Measurements from ENCODE around the gene SEMA5B. TPM values are rescaled to one million over a fixed set of nuclear protein-coding genes. Genes with fewer than 3 reads are reported as not detected.
A peak's percentile ranks its signal among the peaks of the same experiment; 100 is the strongest.

Gene SEMA5B
- total and polyA plus RNA-seq, 2 donors (not counting 1 experiment from before 2014, with no cell fraction given) = not detected

DNA sequence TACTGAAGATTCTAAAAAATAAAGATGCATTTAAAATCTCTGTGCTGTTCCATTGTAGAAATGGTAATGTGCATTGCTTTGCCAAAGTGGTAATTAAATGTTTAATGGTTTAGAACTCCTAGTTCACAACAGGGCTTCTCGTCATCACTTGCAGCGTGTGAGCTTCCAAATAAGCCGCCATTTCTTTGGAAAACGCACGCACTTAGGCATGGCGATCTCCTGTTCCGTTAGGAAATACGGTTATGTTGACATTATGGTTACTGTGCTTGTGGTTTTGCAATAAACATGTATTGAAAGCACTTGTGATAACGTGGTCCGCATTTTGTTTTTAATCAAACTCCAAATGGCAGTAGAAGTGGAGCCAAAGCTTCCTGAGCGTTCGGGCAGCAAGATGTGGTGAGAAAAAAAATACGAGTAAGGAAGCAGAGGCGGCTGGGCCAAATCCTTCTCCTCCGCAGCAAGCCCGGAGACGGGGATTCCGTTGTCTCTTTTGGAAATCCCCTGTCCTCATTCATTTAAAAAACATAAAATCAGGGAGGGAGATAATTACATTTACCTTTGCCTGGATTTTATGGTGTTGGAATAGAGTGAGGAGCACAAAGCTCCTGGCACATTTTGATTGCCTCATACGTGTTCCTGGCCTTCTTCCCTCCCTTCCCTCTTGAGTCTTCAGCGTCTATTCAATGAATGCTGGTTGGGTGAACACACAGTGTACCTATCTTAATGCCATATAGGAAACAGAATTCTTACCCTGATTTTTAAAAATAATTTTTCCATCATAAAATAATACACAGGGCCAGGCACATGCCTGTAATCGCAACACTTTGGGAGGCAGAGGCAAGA, 135.2 kb downstream of the SEMA5B start:
- Histone ChIP-seq H4K20me1 (ENCODE audit: control insufficient read depth, insufficient read depth, low read length, poor library complexity, severe bottlenecking) (no peaks in the 10 kb centered on the region), H3K4me2 (replicated peaks; ENCODE audit: low read depth, low read length, poor library complexity, severe bottlenecking) (no peak overlapping the region), H3K79me2 (ENCODE audit: control insufficient read depth, insufficient read depth, low read length) (no peaks in the 10 kb centered on the region), H3K4me1 (ENCODE audit: control insufficient read depth in 2 of 2, insufficient read depth in 2 of 2, low read length in 2 of 2) (peaks cover 28 to 31% of the 10 kb centered on the region in 2 donors), H3K27ac (ENCODE audit: low read length in 2 of 2) (no peak overlapping the region), H2AFZ (ENCODE audit: insufficient read depth, low read depth, low read length, poor library complexity, severe bottlenecking) (no peak overlapping the region), H3K9me3 (ENCODE audit: control extremely low read depth in 1 of 3, control insufficient read depth in 2 of 3, insufficient read depth in 1 of 3, low read length in 2 of 3) (no peaks in the 10 kb centered on the region), H3K27me3 (replicated peaks in 1 of 4; ENCODE audit: control extremely low read depth in 1 of 4, control insufficient read depth in 3 of 4, insufficient read depth in 4 of 4, low read length in 3 of 4) (no peaks in the 10 kb centered on the region), H3K4me3 (ENCODE audit: control extremely low read depth in 1 of 5, extremely low read depth in 1 of 5, insufficient read depth in 1 of 5, low read depth in 2 of 5, low read length in 4 of 5) (no peak overlapping the region), H3K36me3 (replicated peaks in 1 of 2; ENCODE audit: control extremely low read depth in 1 of 2, control insufficient read depth in 1 of 2, extremely low read depth in 1 of 2, insufficient read depth in 2 of 2, low read length in 1 of 2) (no peaks in the 10 kb centered on the region), H3K9ac (ENCODE audit: low read length) (no peak overlapping the region)
- WGBS (ENCODE audit: insufficient coverage) = 95% methylated on average over 11 of the region's 21 CpGs
- no peak overlapping the region for H3K27ac Mint-ChIP-seq
- H3K4me1 Mint-ChIP-seq = peaks cover 35% of the 10 kb centered on the region
- H3K27me3 Mint-ChIP-seq = no peaks in the 10 kb centered on the region
- no peak for TF ChIP-seq EZH2 (IDR thresholded peaks at IDR 0.05; ENCODE audit: borderline replicate concordance, insufficient read depth, low read depth, low read length, poor library complexity, severe bottlenecking)
- TF ChIP-seq, protein P1, sequence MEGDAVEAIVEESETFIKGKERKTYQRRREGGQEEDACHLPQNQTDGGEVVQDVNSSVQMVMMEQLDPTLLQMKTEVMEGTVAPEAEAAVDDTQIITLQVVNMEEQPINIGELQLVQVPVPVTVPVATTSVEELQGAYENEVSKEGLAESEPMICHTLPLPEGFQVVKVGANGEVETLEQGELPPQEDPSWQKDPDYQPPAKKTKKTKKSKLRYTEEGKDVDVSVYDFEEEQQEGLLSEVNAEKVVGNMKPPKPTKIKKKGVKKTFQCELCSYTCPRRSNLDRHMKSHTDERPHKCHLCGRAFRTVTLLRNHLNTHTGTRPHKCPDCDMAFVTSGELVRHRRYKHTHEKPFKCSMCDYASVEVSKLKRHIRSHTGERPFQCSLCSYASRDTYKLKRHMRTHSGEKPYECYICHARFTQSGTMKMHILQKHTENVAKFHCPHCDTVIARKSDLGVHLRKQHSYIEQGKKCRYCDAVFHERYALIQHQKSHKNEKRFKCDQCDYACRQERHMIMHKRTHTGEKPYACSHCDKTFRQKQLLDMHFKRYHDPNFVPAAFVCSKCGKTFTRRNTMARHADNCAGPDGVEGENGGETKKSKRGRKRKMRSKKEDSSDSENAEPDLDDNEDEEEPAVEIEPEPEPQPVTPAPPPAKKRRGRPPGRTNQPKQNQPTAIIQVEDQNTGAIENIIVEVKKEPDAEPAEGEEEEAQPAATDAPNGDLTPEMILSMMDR (IDR thresholded peaks at IDR 0.05) = no peak
- no peak overlapping the region for H3K4me3 Mint-ChIP-seq
- POLR2A ChIA-PET = no interaction called here
- no peaks in the 10 kb centered on the region for H3K9me3 Mint-ChIP-seq (ENCODE audit: insufficient read depth)
- ATAC-seq (ENCODE audit: low read depth) = no peak
- intact Hi-C loops (cut with micrococcal nuclease) = no loop called here
- CTCF ChIA-PET = no interaction called here
- no peak for DNase-seq

DNA sequence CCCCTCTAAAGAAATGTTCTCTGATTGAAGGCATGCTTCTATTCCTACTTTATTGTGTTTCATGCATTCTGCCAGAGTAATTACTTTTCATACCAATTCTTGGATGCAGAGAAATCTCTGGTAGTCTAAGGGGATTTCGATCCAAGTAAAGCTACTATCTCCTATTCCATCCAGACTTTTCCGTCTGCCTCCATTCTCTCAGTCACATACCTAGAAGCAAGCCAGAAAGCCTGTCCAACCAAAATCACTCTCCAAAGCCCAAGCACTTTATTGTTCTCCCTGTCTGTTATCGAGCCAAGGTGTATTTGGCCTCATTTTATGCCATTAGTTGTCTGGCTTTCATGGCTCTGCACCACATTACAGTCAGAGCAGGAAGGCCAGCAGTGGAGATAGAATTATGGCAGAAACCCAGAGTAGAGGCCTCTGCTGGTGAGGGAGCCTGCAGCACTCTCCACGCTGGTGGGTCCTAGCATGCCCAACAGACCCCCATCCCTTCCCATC, 136.8 kb downstream of the SEMA5B start:
- CTCF ChIA-PET = no interaction called here

More for the DNA sequence above, 136.8 kb downstream of the SEMA5B start:
- no peaks in the 10 kb centered on the region for H3K27me3 ChIP-seq (replicated peaks in 1 of 4; ENCODE audit: control extremely low read depth in 1 of 4, control insufficient read depth in 3 of 4, insufficient read depth in 4 of 4, low read length in 3 of 4)
- peaks cover 50% of the 10 kb centered on the region for H3K4me1 Mint-ChIP-seq
- H3K9me3 Mint-ChIP-seq (ENCODE audit: insufficient read depth) = no peaks in the 10 kb centered on the region
- H4K20me1 ChIP-seq (ENCODE audit: control insufficient read depth, insufficient read depth, low read length, poor library complexity, severe bottlenecking) = no peaks in the 10 kb centered on the region
- H3K27me3 Mint-ChIP-seq = no peaks in the 10 kb centered on the region
- no peak overlapping the region for H3K4me3 ChIP-seq (ENCODE audit: control extremely low read depth in 1 of 5, extremely low read depth in 1 of 5, insufficient read depth in 1 of 5, low read depth in 2 of 5, low read length in 4 of 5)
- H2AFZ ChIP-seq (ENCODE audit: insufficient read depth, low read depth, low read length, poor library complexity, severe bottlenecking) = no peak overlapping the region
- H3K9me3 ChIP-seq (ENCODE audit: control extremely low read depth in 1 of 3, control insufficient read depth in 2 of 3, insufficient read depth in 1 of 3, low read length in 2 of 3) = no peaks in the 10 kb centered on the region
- peak overlapping the region; percentile 36 for H3K4me2 ChIP-seq (replicated peaks; ENCODE audit: low read depth, low read length, poor library complexity, severe bottlenecking)
- DNase-seq (no peak), ATAC-seq (ENCODE audit: low read depth) (no peak)
- no peaks in the 10 kb centered on the region for H3K36me3 ChIP-seq (replicated peaks in 1 of 2; ENCODE audit: control extremely low read depth in 1 of 2, control insufficient read depth in 1 of 2, extremely low read depth in 1 of 2, insufficient read depth in 2 of 2, low read length in 1 of 2)
- POLR2A ChIA-PET = no interaction called here
- peaks cover 44 to 46% of the 10 kb centered on the region in 2 donors for H3K4me1 ChIP-seq (ENCODE audit: control insufficient read depth in 2 of 2, insufficient read depth in 2 of 2, low read length in 2 of 2)
- H3K9ac ChIP-seq (ENCODE audit: low read length) = peak overlapping the region; percentile 5
- WGBS (ENCODE audit: insufficient coverage) = 88% methylated on average over 1 of the region's 4 CpGs
- H3K27ac Mint-ChIP-seq = peak overlapping the region; percentile 4
- peak overlapping the region in 1 of 2 donors; percentile 21 for H3K27ac ChIP-seq (ENCODE audit: low read length in 2 of 2)
- TF ChIP-seq, protein P1 (IDR thresholded peaks at IDR 0.05) = no peak
- no peak for TF ChIP-seq EZH2 (IDR thresholded peaks at IDR 0.05; ENCODE audit: borderline replicate concordance, insufficient read depth, low read depth, low read length, poor library complexity, severe bottlenecking)
- H3K4me3 Mint-ChIP-seq = no peak overlapping the region
- no peaks in the 10 kb centered on the region for H3K79me2 ChIP-seq (ENCODE audit: control insufficient read depth, insufficient read depth, low read length)
- intact Hi-C loops (cut with micrococcal nuclease) = no loop called here
